ENCODE data around the gene ADAM10. TPM values are rescaled to one million over a fixed set of nuclear protein-coding genes. Genes with fewer than 3 reads are reported as not detected.

ADAM10 gene
- total RNA-seq, 1 experiment from 2014 or later = 140 TPM

GRCh38 chr15:58589047-58589446, 160.5 kb downstream of the ADAM10 start:
- Histone ChIP-seq H3K9me3 (no peaks in the 10 kb centered on the region), H3K4me3 (no peak overlapping the region), H3K27me3 (no peaks in the 10 kb centered on the region), H3K36me3 (peaks cover 3% of the 10 kb centered on the region; the same call in 1 of the 2 replicates)
- no peak for DNase-seq

- Histone ChIP-seq H3K36me3 (no peaks in the 10 kb centered on the region), H3K4me3 (no peak overlapping the region), H3K9me3 (peaks cover 5% of the 10 kb centered on the region), H3K27me3 (no peaks in the 10 kb centered on the region)
- no peak for DNase-seq
These were observed 161.4 kb downstream of the ADAM10 start for GRCh38 chr15:58588096-58588495.

GRCh38 chr15:58587486-58587885, 162.0 kb downstream of the ADAM10 start:
- no peak for DNase-seq
- no peaks in the 10 kb centered on the region for H3K36me3 ChIP-seq
- no peak overlapping the region for H3K4me3 ChIP-seq
- no peaks in the 10 kb centered on the region for H3K27me3 ChIP-seq
- peaks cover 8% of the 10 kb centered on the region for H3K9me3 ChIP-seq

- H3K27me3 ChIP-seq = no peaks in the 10 kb centered on the region
- peaks cover 8% of the 10 kb centered on the region for H3K9me3 ChIP-seq
- no peak for DNase-seq
- H3K4me3 ChIP-seq = no peak overlapping the region
- H3K36me3 ChIP-seq = no peaks in the 10 kb centered on the region
These were observed 163.6 kb downstream of the ADAM10 start for GRCh38 chr15:58585693-58586443.

- Histone ChIP-seq H3K9me3 (peaks cover 8% of the 10 kb centered on the region), H3K36me3 (no peaks in the 10 kb centered on the region), H3K27me3 (no peaks in the 10 kb centered on the region), H3K4me3 (no peak overlapping the region)
- DNase-seq = no peak
These were observed 164.6 kb downstream of the ADAM10 start for GRCh38 chr15:58584789-58585461.

- peaks cover 8% of the 10 kb centered on the region for H3K9me3 ChIP-seq
- H3K36me3 ChIP-seq = no peaks in the 10 kb centered on the region
- no peak for DNase-seq
- H3K27me3 ChIP-seq = no peaks in the 10 kb centered on the region
- H3K4me3 ChIP-seq = no peak overlapping the region
These were observed 166.2 kb downstream of the ADAM10 start for GRCh38 chr15:58583171-58583908.

GRCh38 chr15:58582160-58582559, 167.3 kb downstream of the ADAM10 start:
- Histone ChIP-seq H3K4me3 (no peak overlapping the region), H3K36me3 (no peaks in the 10 kb centered on the region), H3K9me3 (peaks cover 8% of the 10 kb centered on the region), H3K27me3 (no peaks in the 10 kb centered on the region)
- no peak for DNase-seq

GRCh38 chr15:58576657-58577056, 172.8 kb downstream of the ADAM10 start:
- Histone ChIP-seq H3K27me3 (no peaks in the 10 kb centered on the region), H3K4me3 (no peak overlapping the region), H3K36me3 (no peaks in the 10 kb centered on the region), H3K9me3 (no peaks in the 10 kb centered on the region)
- DNase-seq = no peak

- no peak for DNase-seq
- Histone ChIP-seq H3K4me3 (no peak overlapping the region), H3K27me3 (no peaks in the 10 kb centered on the region), H3K9me3 (no peaks in the 10 kb centered on the region), H3K36me3 (no peaks in the 10 kb centered on the region)
These were observed 174.3 kb downstream of the ADAM10 start for GRCh38 chr15:58575045-58575786.

GRCh38 chr15:58574631-58575030, 174.9 kb downstream of the ADAM10 start:
- Histone ChIP-seq H3K27me3 (no peaks in the 10 kb centered on the region), H3K4me3 (no peak overlapping the region), H3K9me3 (no peaks in the 10 kb centered on the region), H3K36me3 (no peaks in the 10 kb centered on the region)
- DNase-seq = no peak

GRCh38 chr15:58573270-58573669, 176.2 kb downstream of the ADAM10 start:
- H3K4me3 ChIP-seq = no peak overlapping the region
- H3K36me3 ChIP-seq = no peaks in the 10 kb centered on the region
- no peaks in the 10 kb centered on the region for H3K27me3 ChIP-seq
- DNase-seq = no peak
- H3K9me3 ChIP-seq = no peaks in the 10 kb centered on the region

GRCh38 chr15:58572521-58572920, 177.0 kb downstream of the ADAM10 start:
- Histone ChIP-seq H3K9me3 (no peaks in the 10 kb centered on the region), H3K27me3 (no peaks in the 10 kb centered on the region), H3K36me3 (no peaks in the 10 kb centered on the region), H3K4me3 (no peak overlapping the region)
- no peak for DNase-seq

GRCh38 chr15:58571491-58571890, 178.0 kb downstream of the ADAM10 start:
- no peaks in the 10 kb centered on the region for H3K9me3 ChIP-seq
- no peaks in the 10 kb centered on the region for H3K27me3 ChIP-seq
- no peak for DNase-seq
- no peaks in the 10 kb centered on the region for H3K36me3 ChIP-seq
- H3K4me3 ChIP-seq = no peak overlapping the region

GRCh38 chr15:58569455-58569854, 180.1 kb downstream of the ADAM10 start:
- Histone ChIP-seq H3K27me3 (no peaks in the 10 kb centered on the region), H3K4me3 (no peak overlapping the region), H3K9me3 (no peaks in the 10 kb centered on the region), H3K36me3 (no peaks in the 10 kb centered on the region)
- DNase-seq = no peak

- Histone ChIP-seq H3K27me3 (no peaks in the 10 kb centered on the region), H3K9me3 (no peaks in the 10 kb centered on the region), H3K36me3 (no peaks in the 10 kb centered on the region), H3K4me3 (no peak overlapping the region)
- no peak for DNase-seq
These were observed 181.3 kb downstream of the ADAM10 start for GRCh38 chr15:58568157-58568571.

- DNase-seq = no peak
- H3K27me3 ChIP-seq = no peaks in the 10 kb centered on the region
- no peak overlapping the region for H3K4me3 ChIP-seq
- no peaks in the 10 kb centered on the region for H3K9me3 ChIP-seq
- no peaks in the 10 kb centered on the region for H3K36me3 ChIP-seq
These were observed 183.5 kb downstream of the ADAM10 start for GRCh38 chr15:58566029-58566428.

GRCh38 chr15:58565619-58566018, 183.9 kb downstream of the ADAM10 start:
- Histone ChIP-seq H3K4me3 (no peak overlapping the region), H3K27me3 (no peaks in the 10 kb centered on the region), H3K9me3 (no peaks in the 10 kb centered on the region), H3K36me3 (no peaks in the 10 kb centered on the region)
- DNase-seq = no peak
